ENCODE results near the gene ZDHHC11.

ZDHHC11 gene

GRCh38 chr5:850511-851006 lies at the start of gene ZDHHC11:
ZDHHC11 (minus strand) TSS chr5:850986; CDS start chr5:850602, 384 bp downstream.
- no peak for DNase-seq (ENCODE audit: low read depth)

- no peak for DNase-seq (ENCODE audit: low read depth)
Measured at GRCh38 chr5:893711-894110, 42.9 kb upstream of the ZDHHC11 start.

- DNase-seq (ENCODE audit: low read depth), result no peak
Measured at GRCh38 chr5:893137-893506, 42.3 kb upstream of the ZDHHC11 start.

- DNase-seq (ENCODE audit: low read depth), result peak; percentile 78
Measured at GRCh38 chr5:892394-893136, 41.8 kb upstream of the ZDHHC11 start, which contains the start of the genes BRD9 and TRIP13. BRD9 (minus strand) TSS chr5:892801; CDS start chr5:892657, 144 bp downstream. TRIP13 (plus strand) TSS chr5:892884; CDS start chr5:892999, 115 bp downstream.

- DNase-seq (ENCODE audit: low read depth), result no peak
Measured at GRCh38 chr5:891837-892393, 41.1 kb upstream of the ZDHHC11 start.

- no peak for DNase-seq (ENCODE audit: low read depth)
Measured at GRCh38 chr5:891117-891836, 40.5 kb upstream of the ZDHHC11 start.

- DNase-seq (ENCODE audit: low read depth), result no peak
Measured at GRCh38 chr5:889075-889710, 38.4 kb upstream of the ZDHHC11 start.

- DNase-seq (ENCODE audit: low read depth), result no peak
Measured at GRCh38 chr5:888638-889035, 37.9 kb upstream of the ZDHHC11 start.

- DNase-seq (ENCODE audit: low read depth), result no peak
Measured at GRCh38 chr5:887947-888637, 37.3 kb upstream of the ZDHHC11 start.

GRCh38 chr5:886716-887325 lies 36.0 kb upstream of the ZDHHC11 start:
- no peak for DNase-seq (ENCODE audit: low read depth)

GRCh38 chr5:886036-886435 lies 35.2 kb upstream of the ZDHHC11 start:
- DNase-seq (ENCODE audit: low read depth), result no peak

GRCh38 chr5:885529-885928 lies 34.7 kb upstream of the ZDHHC11 start:
- DNase-seq (ENCODE audit: low read depth), result no peak

- no peak for DNase-seq (ENCODE audit: low read depth)
Measured at GRCh38 chr5:885127-885442, 34.3 kb upstream of the ZDHHC11 start.

- DNase-seq (ENCODE audit: low read depth), result no peak
Measured at GRCh38 chr5:884345-885126, 33.8 kb upstream of the ZDHHC11 start.

GRCh38 chr5:883475-884181 lies 32.8 kb upstream of the ZDHHC11 start:
- no peak for DNase-seq (ENCODE audit: low read depth)

GRCh38 chr5:882253-883183 lies 31.7 kb upstream of the ZDHHC11 start:
- no peak for DNase-seq (ENCODE audit: low read depth)

GRCh38 chr5:881551-881935 lies 30.8 kb upstream of the ZDHHC11 start:
- no peak for DNase-seq (ENCODE audit: low read depth)

GRCh38 chr5:880816-881550 lies 30.2 kb upstream of the ZDHHC11 start:
- DNase-seq (ENCODE audit: low read depth), result no peak
